ENCODE data around the gene CDH22.

DNA sequence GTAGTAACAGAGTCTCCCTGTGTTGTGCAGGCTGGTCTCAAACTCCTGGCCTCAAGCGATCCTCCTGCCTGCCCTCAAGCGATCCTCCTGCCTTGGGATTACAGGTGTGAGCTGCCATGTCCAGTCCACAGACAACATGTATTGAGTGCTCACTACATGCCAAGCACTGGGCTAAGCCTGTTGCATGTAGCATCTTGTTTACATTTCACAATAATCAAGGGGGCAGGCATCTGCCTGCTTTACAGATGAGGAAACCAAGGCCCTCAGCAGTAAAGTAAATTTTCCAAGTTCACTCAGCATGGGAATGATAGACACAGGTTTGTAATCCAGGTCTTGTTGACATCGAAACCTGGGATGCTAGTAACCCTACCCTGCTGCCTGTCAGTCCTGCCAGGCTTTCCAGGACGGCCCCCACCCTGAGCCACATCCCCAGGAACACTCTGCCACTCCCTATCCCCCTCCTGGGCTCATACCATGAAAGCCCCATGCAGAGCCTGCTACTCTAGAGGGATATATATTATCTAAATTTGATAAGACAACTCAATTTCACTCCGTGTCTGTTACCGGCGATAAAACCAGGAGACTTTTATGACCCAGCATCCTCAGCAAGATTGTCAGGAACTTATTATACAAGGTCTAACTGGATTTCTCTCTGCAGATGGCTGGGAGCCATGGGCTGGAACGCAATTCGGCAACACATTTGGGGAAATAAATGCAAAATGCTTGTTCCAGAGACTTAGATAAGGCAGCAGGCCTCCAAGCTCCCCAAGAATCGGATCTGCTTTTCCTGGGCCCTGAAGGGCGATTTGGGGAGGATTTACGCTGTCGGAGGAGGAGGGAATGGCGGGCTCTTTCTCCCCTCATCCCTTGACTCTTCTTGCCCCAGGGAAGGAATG lies 159.7 kb downstream of the CDH22 start:
- TF ChIP-seq CTCF (IDR thresholded peaks at IDR 0.05) (no peak), POLR2AphosphoS5 (IDR thresholded peaks at IDR 0.05) (no peak), POLR2A (IDR thresholded peaks at IDR 0.05) (no peak)
